ENCODE results near the gene C1QL1. TPM values are rescaled to one million over a fixed set of nuclear protein-coding genes. Genes with fewer than 3 reads are reported as not detected.

C1QL1 gene
- total and polyA plus RNA-seq, 2 donors (not counting 3 experiments of a cell fraction or from before 2014, with no cell fraction given) = 0.35 to 0.72 TPM

DNA sequence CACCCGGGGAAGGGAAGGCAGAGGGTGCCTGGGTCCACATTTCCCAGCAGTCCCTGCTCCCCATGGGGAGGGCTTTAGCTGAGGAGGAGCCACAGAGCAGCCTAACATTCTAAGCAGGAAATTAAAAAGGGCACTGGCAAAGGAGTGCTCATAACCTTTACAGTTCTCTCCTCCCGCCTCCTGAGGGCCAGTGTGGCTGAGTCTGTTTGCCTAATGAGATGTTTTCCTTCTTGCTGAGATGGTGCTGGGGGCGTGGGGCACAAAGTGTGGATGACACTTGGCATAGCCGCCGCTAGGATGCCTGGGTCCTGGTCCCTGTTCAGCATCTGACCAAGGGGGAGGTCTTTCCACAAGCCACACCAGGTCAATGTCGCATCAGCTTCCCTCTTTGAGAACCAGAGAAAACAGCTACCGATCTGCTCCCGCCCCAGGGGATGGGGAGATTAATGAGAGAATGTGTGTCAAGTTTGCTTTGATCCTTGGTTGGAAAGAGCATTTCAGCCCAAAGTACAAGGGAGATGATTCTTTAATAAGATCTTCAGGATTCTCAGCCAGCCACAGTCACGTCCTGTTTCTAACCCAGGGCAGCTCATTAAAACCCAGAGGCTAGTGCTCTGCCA, 26.3 kb downstream of the C1QL1 start:
- DNase-seq (ENCODE audit: low read depth, low spot score) = no peak
- Histone ChIP-seq H3K9me3 (replicated peaks; ENCODE audit: control insufficient read depth, insufficient read depth, low read length) (no peaks in the 10 kb centered on the region), H3K36me3 (ENCODE audit: control insufficient read depth in 2 of 2, extremely low read depth in 1 of 2, insufficient read depth in 2 of 2, low read length in 2 of 2) (no peaks in the 10 kb centered on the region), H3K9me1 (replicated peaks; ENCODE audit: control insufficient read depth, extremely low read depth, insufficient read depth, low read length) (no peaks in the 10 kb centered on the region), H3K4me3 (replicated peaks in 1 of 3; ENCODE audit: insufficient read depth in 1 of 3, low read depth in 1 of 3, low read length in 3 of 3) (no peak overlapping the region), H3K9ac (replicated peaks; ENCODE audit: extremely low read depth, insufficient read depth, low read length) (no peak overlapping the region), H3K79me2 (ENCODE audit: control insufficient read depth, insufficient read depth, low read length) (peaks cover 94% of the 10 kb centered on the region), H3K4me2 (ENCODE audit: insufficient read depth, low read length) (no peak overlapping the region), H3K4me1 (ENCODE audit: control insufficient read depth, extremely low read depth, insufficient read depth, low read length) (peaks cover 5% of the 10 kb centered on the region), H3K27me3 (ENCODE audit: control insufficient read depth in 2 of 2, insufficient read depth in 2 of 2, low read length in 2 of 2) (no peaks in the 10 kb centered on the region), H3K27ac (ENCODE audit: insufficient read depth, low read depth, low read length) (no peak overlapping the region), H2AFZ (ENCODE audit: low read depth, low read length) (no peak overlapping the region), H4K20me1 (replicated peaks; ENCODE audit: control insufficient read depth, extremely low read depth, insufficient read depth, low read length) (no peaks in the 10 kb centered on the region)
- TF ChIP-seq POLR2AphosphoS5 (IDR thresholded peaks at IDR 0.05; ENCODE audit: insufficient read depth, low read depth, low read length) (no peak), MYC (IDR thresholded peaks at IDR 0.05; ENCODE audit: low read depth, low read length) (no peak), POLR2A (IDR thresholded peaks at IDR 0.05; ENCODE audit: low read depth, low read length) (no peak), EZH2 (IDR thresholded peaks at IDR 0.05; ENCODE audit: borderline replicate concordance, low read depth, low read length, severe bottlenecking) (no peak), JUN (IDR thresholded peaks at IDR 0.05; ENCODE audit: borderline replicate concordance, insufficient read depth, insufficient read length, low read depth) (no peak)
- TF ChIP-seq, protein P1, sequence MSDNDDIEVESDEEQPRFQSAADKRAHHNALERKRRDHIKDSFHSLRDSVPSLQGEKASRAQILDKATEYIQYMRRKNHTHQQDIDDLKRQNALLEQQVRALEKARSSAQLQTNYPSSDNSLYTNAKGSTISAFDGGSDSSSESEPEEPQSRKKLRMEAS (IDR thresholded peaks at IDR 0.05; ENCODE audit: insufficient read depth, insufficient read length) = no peak
- FAIRE-seq = no peak
- BruUV-seq (replicated peaks) = no TSS peak
- POLR2A ChIA-PET = no interaction called here
- intact Hi-C loops (cut with micrococcal nuclease) = no loop called here
- dilution Hi-C loops (cut with MboI; ENCODE audit: extremely low pct_ligation_motif_present, low sequenced_read_pairs) = no loop called here
- CTCF ChIA-PET = interaction anchor here (0.9 to 3.0 kb wide), 2 partner anchors 22 to 79 kb away, joined by 3 to 13 read pairs; no protein-coding TSS in a partner anchor

DNA sequence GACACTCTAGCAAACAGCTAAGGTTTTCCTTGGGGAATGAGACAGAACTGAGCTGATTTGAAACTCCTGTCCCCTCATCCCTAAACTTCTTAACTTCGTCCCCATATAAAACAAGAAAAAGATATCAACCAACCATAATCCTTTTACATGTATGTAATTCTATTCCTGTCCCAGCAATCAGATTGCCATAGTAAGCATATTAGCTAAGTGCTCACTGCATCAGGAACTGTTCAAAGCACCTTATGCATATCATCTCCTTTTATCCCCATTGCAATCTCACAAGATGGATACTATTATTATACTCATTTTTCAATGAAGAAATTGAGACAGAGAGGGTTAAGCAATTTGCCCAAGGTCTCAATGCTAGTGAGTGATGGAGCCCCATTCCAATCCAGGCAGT, 27.3 kb downstream of the C1QL1 start:
- H3K4me3 ChIP-seq (replicated peaks in 1 of 3; ENCODE audit: insufficient read depth in 1 of 3, low read depth in 1 of 3, low read length in 3 of 3) = no peak overlapping the region
- H3K27ac ChIP-seq (ENCODE audit: insufficient read depth, low read depth, low read length) = no peak overlapping the region
- no peaks in the 10 kb centered on the region for H4K20me1 ChIP-seq (replicated peaks; ENCODE audit: control insufficient read depth, extremely low read depth, insufficient read depth, low read length)
- TF ChIP-seq GATA2 (IDR thresholded peaks at IDR 0.05; ENCODE audit: insufficient read depth, insufficient read length, low read depth, low read length) (no peak), EZH2 (IDR thresholded peaks at IDR 0.05; ENCODE audit: borderline replicate concordance, low read depth, low read length, severe bottlenecking) (no peak), FOS (IDR thresholded peaks at IDR 0.05; ENCODE audit: borderline replicate concordance, insufficient read depth, low read length) (no peak), POLR2AphosphoS5 (IDR thresholded peaks at IDR 0.05; ENCODE audit: insufficient read depth, low read depth, low read length) (no peak)
- TF ChIP-seq, protein P1 (IDR thresholded peaks at IDR 0.05; ENCODE audit: insufficient read depth, insufficient read length) = no peak
- H3K36me3 ChIP-seq (ENCODE audit: control insufficient read depth in 2 of 2, extremely low read depth in 1 of 2, insufficient read depth in 2 of 2, low read length in 2 of 2) = no peaks in the 10 kb centered on the region
- no peak for FAIRE-seq
- H3K79me2 ChIP-seq (ENCODE audit: control insufficient read depth, insufficient read depth, low read length) = peaks cover 89% of the 10 kb centered on the region
- no peak overlapping the region for H3K9ac ChIP-seq (replicated peaks; ENCODE audit: extremely low read depth, insufficient read depth, low read length)
- H3K4me1 ChIP-seq (ENCODE audit: control insufficient read depth, extremely low read depth, insufficient read depth, low read length) = no peaks in the 10 kb centered on the region
- ChIA-PET POLR2A (no interaction called here), CTCF (interaction anchor here (0.9 to 3.0 kb wide), 3 partner anchors 10 to 80 kb away, joined by 3 to 13 read pairs (median 5); no protein-coding TSS in a partner anchor)
- intact Hi-C loops (cut with micrococcal nuclease) (no loop called here), dilution Hi-C loops (cut with MboI; ENCODE audit: extremely low pct_ligation_motif_present, low sequenced_read_pairs) (no loop called here)
- no peak overlapping the region for H3K4me2 ChIP-seq (ENCODE audit: insufficient read depth, low read length)
- H3K9me1 ChIP-seq (replicated peaks; ENCODE audit: control insufficient read depth, extremely low read depth, insufficient read depth, low read length) = no peaks in the 10 kb centered on the region
- no peaks in the 10 kb centered on the region for H3K27me3 ChIP-seq (ENCODE audit: control insufficient read depth in 2 of 2, insufficient read depth in 2 of 2, low read length in 2 of 2)
- DNase-seq (ENCODE audit: low read depth, low spot score) = no peak
- no peak overlapping the region for H2AFZ ChIP-seq (ENCODE audit: low read depth, low read length)
- H3K9me3 ChIP-seq (replicated peaks; ENCODE audit: control insufficient read depth, insufficient read depth, low read length) = no peaks in the 10 kb centered on the region
- BruUV-seq (replicated peaks) = no TSS peak
